Measurements from ENCODE around the gene BCAS3.

Gene BCAS3

GRCh38 chr17:61299517-61300513, 622.2 kb downstream of the BCAS3 start:
- DNase-seq = no peak
- TF ChIP-seq POLR2A (IDR thresholded peaks at IDR 0.05; ENCODE audit: low read length) (no peak), GATA1 (IDR thresholded peaks at IDR 0.05; ENCODE audit: low read depth, low read length) (no peak)

GRCh38 chr17:61302953-61303816, 625.5 kb downstream of the BCAS3 start:
- DNase-seq = no peak
- TF ChIP-seq POLR2A (IDR thresholded peaks at IDR 0.05; ENCODE audit: low read length) (no peak), GATA1 (IDR thresholded peaks at IDR 0.05; ENCODE audit: low read depth, low read length) (no peak)

GRCh38 chr17:61303817-61304096, 626.1 kb downstream of the BCAS3 start:
- no peak for TF ChIP-seq POLR2A (IDR thresholded peaks at IDR 0.05; ENCODE audit: low read length)
- TF ChIP-seq GATA1 (IDR thresholded peaks at IDR 0.05; ENCODE audit: low read depth, low read length) = no peak
- no peak for DNase-seq

- no peak for DNase-seq
- no peak for TF ChIP-seq POLR2A (IDR thresholded peaks at IDR 0.05; ENCODE audit: low read length)
- no peak for TF ChIP-seq GATA1 (IDR thresholded peaks at IDR 0.05; ENCODE audit: low read depth, low read length)
Observed at GRCh38 chr17:61305024-61305423, 627.4 kb downstream of the BCAS3 start.

GRCh38 chr17:61306003-61306402, 628.4 kb downstream of the BCAS3 start:
- DNase-seq = no peak
- TF ChIP-seq POLR2A (IDR thresholded peaks at IDR 0.05; ENCODE audit: low read length) = no peak
- TF ChIP-seq GATA1 (IDR thresholded peaks at IDR 0.05; ENCODE audit: low read depth, low read length) = no peak

- TF ChIP-seq GATA1 (IDR thresholded peaks at IDR 0.05; ENCODE audit: low read depth, low read length) (no peak), POLR2A (IDR thresholded peaks at IDR 0.05; ENCODE audit: low read length) (no peak)
- DNase-seq = no peak
Observed at GRCh38 chr17:61307905-61308886, 630.5 kb downstream of the BCAS3 start.

- TF ChIP-seq GATA1 (IDR thresholded peaks at IDR 0.05; ENCODE audit: low read depth, low read length) (no peak), POLR2A (IDR thresholded peaks at IDR 0.05; ENCODE audit: low read length) (no peak)
- no peak for DNase-seq
Observed at GRCh38 chr17:61309362-61310256, 632.0 kb downstream of the BCAS3 start.

- TF ChIP-seq GATA1 (IDR thresholded peaks at IDR 0.05; ENCODE audit: low read depth, low read length) (no peak), POLR2A (IDR thresholded peaks at IDR 0.05; ENCODE audit: low read length) (no peak)
- DNase-seq = no peak
Observed at GRCh38 chr17:61310590-61310989, 632.9 kb downstream of the BCAS3 start.

GRCh38 chr17:61312406-61313295, 635.0 kb downstream of the BCAS3 start:
- TF ChIP-seq POLR2A (IDR thresholded peaks at IDR 0.05; ENCODE audit: low read length) = no peak
- TF ChIP-seq GATA1 (IDR thresholded peaks at IDR 0.05; ENCODE audit: low read depth, low read length) = no peak
- no peak for DNase-seq

GRCh38 chr17:61313461-61314326, 636.0 kb downstream of the BCAS3 start:
- no peak for TF ChIP-seq POLR2A (IDR thresholded peaks at IDR 0.05; ENCODE audit: low read length)
- DNase-seq = no peak

All from erythroblast (primary cell).